Effector memory CD8-positive, alpha-beta T cell (primary cell): ENCODE data around the gene PRRG2.

Source experiments
- ATAC-seq: fragments of 150-1000 bp; cut with Tn5 transposase; replicated peaks from 2 replicates; pipeline ENCODE4 v1.10.0; 2021; ENCODE audit warnings: mild to moderate bottlenecking, moderate library complexity
- DNase-seq, 3 experiments: peaks; one replicate each; pipeline ENCODE4 v3.0.0; 2021
- H3K27ac Mint-ChIP-seq, 2 donors: one replicate each; pipeline ENCODE4 v1.8.0; 2022; ENCODE audit warnings: mild to moderate bottlenecking in 2 of 2, mixed read lengths in 2 of 2, moderate library complexity in 2 of 2
- H3K27me3 Mint-ChIP-seq, 2 donors: one replicate each; pipeline ENCODE4 v1.8.0; 2022; ENCODE audit warnings: mixed read lengths in 2 of 2
- H3K36me3 Mint-ChIP-seq: one replicate; pipeline ENCODE4 v1.8.0; 2022; ENCODE audit warnings: mild to moderate bottlenecking, moderate library complexity, mixed read lengths; ENCODE audit not compliant: insufficient read depth
- H3K4me1 Mint-ChIP-seq, 2 donors: one replicate each; pipeline ENCODE4 v1.8.0; 2022; ENCODE audit warnings: low read depth in 2 of 2, mixed read lengths in 2 of 2
- H3K4me3 Mint-ChIP-seq, 2 donors: one replicate each; pipeline ENCODE4 v1.8.0; 2022; ENCODE audit warnings: mild to moderate bottlenecking in 2 of 2, mixed read lengths in 2 of 2, moderate library complexity in 2 of 2
- H3K9me3 Mint-ChIP-seq, 2 donors: one replicate each; pipeline ENCODE4 v1.8.0; 2022; ENCODE audit warnings: mixed read lengths in 2 of 2

PRRG2 gene

DNA sequence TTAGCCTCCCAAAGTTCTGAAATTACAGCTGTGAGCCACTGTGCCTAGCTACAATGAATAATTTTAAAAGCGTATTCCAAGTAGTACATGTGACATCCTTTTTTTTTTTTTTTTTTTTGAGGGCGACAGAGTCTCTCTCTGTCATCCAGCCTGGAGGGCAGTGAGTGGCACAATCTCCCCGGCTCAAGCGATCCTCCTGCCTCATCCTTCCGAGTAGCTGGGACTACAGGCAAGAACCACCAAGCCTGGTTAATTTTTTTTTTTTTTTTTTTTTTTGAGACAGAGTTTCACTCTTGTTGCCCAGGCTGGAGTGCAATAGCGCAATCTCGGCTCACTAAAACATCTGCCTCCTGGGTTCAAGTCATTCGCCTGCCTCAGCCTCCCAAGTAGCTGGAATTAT lies 6.1 kb downstream of the PRRG2 start:
- DNase-seq = no peak

DNA sequence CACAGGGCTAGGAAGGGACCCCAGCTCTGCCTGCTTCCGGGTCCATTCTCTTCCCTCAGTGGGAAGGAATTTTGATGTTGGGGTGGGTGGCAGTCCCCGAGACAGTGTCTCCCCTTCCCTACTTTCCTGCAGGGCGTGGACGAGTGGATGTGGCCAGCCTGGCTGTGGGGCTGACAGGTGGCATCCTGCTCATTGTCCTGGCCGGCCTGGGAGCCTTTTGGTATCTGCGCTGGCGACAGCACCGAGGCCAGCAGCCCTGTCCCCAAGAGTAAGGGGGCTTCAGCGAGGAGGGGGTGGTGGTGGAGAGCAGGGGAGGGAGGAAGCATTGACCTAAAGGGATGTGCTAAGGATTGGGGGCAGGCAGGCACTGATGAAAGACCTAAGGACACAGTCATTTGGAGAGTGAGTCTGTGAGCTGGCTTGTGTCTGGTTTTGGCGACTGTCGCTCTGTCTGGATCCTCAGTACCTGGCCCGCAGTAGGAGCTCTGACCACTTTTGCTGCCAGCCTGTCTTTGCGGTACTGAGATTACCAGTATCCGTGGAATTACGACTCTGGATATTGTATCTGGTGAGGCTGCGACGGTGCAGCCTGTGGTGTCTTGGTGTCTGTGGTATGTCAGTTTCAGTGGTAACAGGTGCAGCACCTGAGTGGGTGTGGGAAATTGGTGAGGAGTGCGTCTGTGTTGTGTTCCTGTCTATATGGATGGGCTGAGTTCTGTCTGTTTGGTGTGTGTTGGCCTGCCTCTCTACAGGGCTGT lies 7.4 kb downstream of the PRRG2 start:
- Mint-ChIP-seq H3K27me3 (no peaks in the 10 kb centered on the region), H3K9me3 (no peaks in the 10 kb centered on the region), H3K4me1 (peaks cover 23 to 27% of the 10 kb centered on the region in 2 donors), H3K36me3 (peaks cover 22% of the 10 kb centered on the region), H3K27ac (peak overlapping the region; percentile 5 to 24), H3K4me3 (no peak overlapping the region)
- DNase-seq = peak in 1 of 3 experiments; percentile 19
- ATAC-seq = peak; percentile 5

More for the DNA sequence above, 6.1 kb downstream of the PRRG2 start:
- Mint-ChIP-seq H3K27ac (no peak overlapping the region), H3K27me3 (no peaks in the 10 kb centered on the region), H3K4me3 (no peak overlapping the region), H3K9me3 (no peaks in the 10 kb centered on the region), H3K4me1 (peaks cover 10 to 14% of the 10 kb centered on the region in 2 donors), H3K36me3 (peaks cover 10% of the 10 kb centered on the region)
- no peak for ATAC-seq

DNA sequence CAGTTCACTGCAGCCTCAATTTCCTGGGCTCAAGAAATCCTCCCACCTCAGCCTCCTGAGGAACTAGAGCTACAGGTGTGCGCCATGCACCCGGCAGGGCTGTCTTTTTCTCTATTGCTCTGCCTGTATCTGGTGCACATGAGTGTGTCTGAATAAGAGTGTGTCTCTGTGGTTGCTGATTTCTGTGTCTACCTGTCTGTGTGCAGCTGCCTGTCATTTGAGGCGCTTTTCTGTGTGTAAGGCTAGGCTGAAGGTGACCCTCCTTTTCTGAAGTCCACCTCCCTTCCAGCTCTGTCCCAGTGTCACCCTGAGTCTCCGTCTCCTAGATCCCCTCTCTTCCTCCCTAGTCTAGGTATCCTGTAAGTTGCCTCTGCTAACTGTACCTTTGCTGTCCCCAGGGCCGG lies 8.4 kb downstream of the PRRG2 start:
- ATAC-seq = no peak
- peaks cover 29% of the 10 kb centered on the region for H3K36me3 Mint-ChIP-seq
- no peak overlapping the region for H3K4me3 Mint-ChIP-seq
- peak overlapping the region; percentile 5 to 87 for H3K27ac Mint-ChIP-seq
- peaks cover 33 to 34% of the 10 kb centered on the region in 2 donors for H3K4me1 Mint-ChIP-seq
- no peak for DNase-seq
- no peaks in the 10 kb centered on the region for H3K9me3 Mint-ChIP-seq
- H3K27me3 Mint-ChIP-seq = no peaks in the 10 kb centered on the region

DNA sequence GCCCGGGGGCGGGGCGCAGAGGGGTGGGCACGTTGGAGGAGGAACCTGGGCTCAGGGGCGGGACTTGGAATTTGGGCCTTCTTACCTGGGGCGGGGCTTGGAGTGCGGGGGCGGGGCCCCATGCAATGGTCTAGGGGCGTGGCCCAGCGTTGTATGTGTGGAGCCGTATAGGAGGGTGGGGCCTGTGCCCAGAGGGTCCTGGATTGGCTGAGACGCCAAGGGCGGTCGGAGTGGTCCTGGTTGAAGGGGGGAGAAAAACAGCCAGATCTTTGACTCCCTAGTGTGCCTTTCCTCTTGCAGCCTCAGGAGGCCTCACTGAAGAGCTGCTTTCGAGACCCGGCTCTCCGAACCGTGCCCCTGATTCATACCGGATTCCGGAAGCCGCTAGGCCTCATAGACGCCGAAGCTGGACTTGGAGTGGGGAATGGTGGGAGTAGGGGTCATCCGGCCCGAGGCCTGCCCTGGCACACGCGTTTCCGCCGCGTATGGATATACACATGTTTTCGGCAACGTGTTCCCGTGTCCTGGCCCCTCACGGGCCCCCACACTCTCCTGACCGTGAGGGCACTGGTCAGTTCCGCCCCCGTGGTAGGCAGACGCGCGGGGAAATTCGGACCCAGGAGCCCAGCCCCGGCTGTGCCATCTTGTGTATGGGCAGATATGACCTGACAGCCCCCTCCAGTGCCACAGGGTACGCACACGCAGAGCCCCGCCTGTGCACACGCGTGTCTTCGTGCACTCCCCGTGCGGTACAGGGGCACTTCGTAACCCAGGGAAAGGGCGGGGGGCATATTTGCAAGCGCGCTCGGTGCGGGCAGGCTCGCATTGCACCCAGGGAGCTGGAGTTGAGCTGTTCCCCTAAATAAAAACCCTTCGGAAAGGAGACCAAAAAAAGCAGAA lies 9.2 kb downstream of the PRRG2 start:
- Mint-ChIP-seq H3K27me3 (no peaks in the 10 kb centered on the region), H3K4me3 (peak overlapping the region; percentile 79 to 89), H3K9me3 (no peaks in the 10 kb centered on the region), H3K4me1 (peaks cover 34 to 36% of the 10 kb centered on the region in 2 donors), H3K27ac (peak overlapping the region; percentile 2 to 87), H3K36me3 (peaks cover 33% of the 10 kb centered on the region)
- ATAC-seq = peak; percentile 77
- DNase-seq = peak; percentile 91 to 94 (median 94)

DNA sequence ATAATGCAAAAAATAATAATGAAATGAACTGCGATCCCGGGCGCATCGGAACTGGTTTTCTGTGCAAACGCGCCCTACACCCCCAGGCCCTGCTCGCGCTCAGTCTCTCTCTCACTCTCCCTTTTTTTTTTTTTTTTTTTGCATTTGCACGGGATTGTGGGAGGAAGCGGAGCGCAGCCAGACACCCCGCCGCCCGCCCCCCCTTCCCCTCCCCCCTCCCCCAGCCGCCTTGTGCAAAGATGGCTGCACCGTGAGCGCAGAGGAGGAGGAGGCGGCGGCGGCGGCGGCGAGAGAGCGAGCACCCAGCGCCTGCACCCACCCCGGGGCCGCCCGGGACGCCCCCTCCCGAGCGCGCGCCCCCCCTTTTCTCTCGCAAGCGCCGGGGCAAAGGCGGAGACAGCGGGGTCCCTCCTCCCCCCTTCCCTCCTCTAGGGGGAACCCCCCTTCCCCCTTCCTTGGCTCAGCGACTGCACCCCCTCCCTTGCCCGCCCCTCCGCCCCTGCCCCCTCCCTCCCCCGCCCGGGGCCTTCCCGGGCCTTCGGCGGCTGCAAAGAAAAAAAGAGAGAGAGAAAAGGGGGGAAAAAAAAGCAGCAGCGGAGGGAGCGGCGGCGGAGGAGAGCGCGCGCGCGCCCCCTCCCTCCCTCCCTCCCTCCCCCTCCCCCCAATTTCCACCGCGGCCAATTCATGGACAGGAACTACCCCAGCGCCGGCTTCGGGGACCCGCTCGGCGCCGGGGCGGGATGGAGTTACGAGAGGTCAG lies 10.0 kb downstream of the PRRG2 start, which contains the start of gene PRR12:
Gene PRR12, plus strand, starts transcription at position 212 of the 760 bp plus-strand sequence. Its CDS starts 473 bp downstream, at position 685.
- no peaks in the 10 kb centered on the region for H3K9me3 Mint-ChIP-seq
- peaks cover 34 to 36% of the 10 kb centered on the region in 2 donors for H3K4me1 Mint-ChIP-seq
- peak; percentile 23 for ATAC-seq
- no peaks in the 10 kb centered on the region for H3K27me3 Mint-ChIP-seq
- H3K27ac Mint-ChIP-seq = peak within 1 kb of the TSS; percentile 2 to 87
- DNase-seq = peak; percentile 55 to 63 (median 62)
- H3K36me3 Mint-ChIP-seq = peaks cover 36% of the 10 kb centered on the region
- peak within 1 kb of the TSS; percentile 79 to 89 for H3K4me3 Mint-ChIP-seq

DNA sequence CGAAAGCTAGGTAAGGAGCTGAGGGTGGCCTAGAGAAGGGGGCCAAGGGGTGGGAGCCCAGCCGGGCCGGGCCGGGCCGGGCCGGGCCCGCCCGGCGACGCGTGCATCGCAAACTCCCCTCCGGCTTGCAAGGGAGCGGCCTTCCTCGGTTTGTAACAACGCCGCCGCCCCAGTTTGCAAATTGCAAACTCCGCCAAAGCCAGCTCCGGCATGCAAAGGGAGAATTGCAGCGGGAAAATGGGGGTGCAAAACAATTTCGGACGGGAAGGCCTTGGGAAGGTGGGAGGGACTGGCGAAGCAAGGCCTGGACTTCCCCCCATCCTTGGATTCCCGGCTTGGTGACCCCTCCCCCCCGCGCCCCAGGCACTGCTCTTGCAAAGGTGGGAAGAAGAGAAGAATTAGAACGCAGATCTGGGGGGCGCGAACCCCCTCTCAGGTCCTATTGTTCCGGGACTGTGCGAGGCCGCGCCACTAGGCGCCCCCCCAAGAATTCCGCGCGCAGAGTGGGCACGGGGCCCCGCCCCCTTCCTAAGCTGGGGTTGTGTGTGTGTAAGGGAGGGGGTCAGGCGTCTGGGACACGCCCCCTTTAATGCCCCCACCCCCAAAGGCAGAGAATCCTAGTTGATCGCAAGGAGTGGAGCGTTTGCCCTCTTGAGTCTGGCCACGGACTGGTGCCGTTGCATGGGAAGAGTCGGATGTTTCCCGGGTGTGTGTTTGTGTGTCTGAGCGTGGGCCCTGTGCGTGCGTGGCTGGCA lies 10.8 kb downstream of the PRRG2 start:
- Mint-ChIP-seq H3K27me3 (no peaks in the 10 kb centered on the region), H3K9me3 (no peaks in the 10 kb centered on the region), H3K36me3 (peaks cover 37% of the 10 kb centered on the region), H3K4me3 (peak overlapping the region; percentile 79 to 89), H3K27ac (peak overlapping the region in 1 of 2 donors; percentile 78), H3K4me1 (peaks cover 34 to 36% of the 10 kb centered on the region in 2 donors)
- DNase-seq = peak in 1 of 3 experiments; percentile 19
- no peak for ATAC-seq

DNA sequence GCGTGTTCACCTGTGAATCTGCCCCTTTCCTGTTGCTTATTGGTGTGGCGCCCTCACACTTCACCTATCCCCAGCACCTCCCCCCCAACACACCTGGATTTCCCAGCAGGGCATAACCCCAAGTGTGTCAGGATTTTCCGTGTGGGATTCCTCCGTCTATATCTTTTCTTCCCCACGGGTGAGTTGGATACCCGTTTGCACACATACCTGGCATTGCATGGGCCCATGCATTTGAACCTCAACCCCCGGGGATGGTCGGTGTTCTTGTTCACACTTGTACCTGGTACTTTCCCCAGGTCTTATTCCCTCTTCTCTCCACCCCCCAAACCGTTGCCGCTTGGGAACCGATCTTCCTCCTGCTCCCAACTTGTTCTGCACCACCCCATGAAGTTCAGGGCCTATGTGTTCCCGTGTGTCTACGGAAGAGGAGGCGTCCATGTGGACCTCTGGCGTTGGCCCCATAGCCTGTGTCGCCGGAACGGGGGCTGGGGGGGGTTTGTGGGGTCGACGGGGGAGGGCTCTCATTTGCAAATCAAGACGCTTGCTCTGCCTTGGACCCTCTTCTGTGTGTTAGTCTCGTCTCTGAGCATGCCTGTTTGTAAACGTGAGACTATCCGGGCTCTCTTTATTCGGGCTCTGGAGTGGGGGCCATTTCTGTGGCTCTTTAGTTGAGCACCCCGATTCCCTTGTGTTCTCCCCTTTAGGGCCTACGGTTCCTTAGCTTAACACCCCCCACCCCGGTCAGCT lies 11.5 kb downstream of the PRRG2 start:
- H3K4me3 Mint-ChIP-seq = peak overlapping the region; percentile 79 to 89
- H3K36me3 Mint-ChIP-seq = peaks cover 41% of the 10 kb centered on the region
- DNase-seq = peak in 1 of 3 experiments; percentile 16
- peak overlapping the region; percentile 45 to 78 for H3K27ac Mint-ChIP-seq
- no peaks in the 10 kb centered on the region for H3K27me3 Mint-ChIP-seq
- peaks cover 34 to 36% of the 10 kb centered on the region in 2 donors for H3K4me1 Mint-ChIP-seq
- no peak for ATAC-seq
- H3K9me3 Mint-ChIP-seq = no peaks in the 10 kb centered on the region

DNA sequence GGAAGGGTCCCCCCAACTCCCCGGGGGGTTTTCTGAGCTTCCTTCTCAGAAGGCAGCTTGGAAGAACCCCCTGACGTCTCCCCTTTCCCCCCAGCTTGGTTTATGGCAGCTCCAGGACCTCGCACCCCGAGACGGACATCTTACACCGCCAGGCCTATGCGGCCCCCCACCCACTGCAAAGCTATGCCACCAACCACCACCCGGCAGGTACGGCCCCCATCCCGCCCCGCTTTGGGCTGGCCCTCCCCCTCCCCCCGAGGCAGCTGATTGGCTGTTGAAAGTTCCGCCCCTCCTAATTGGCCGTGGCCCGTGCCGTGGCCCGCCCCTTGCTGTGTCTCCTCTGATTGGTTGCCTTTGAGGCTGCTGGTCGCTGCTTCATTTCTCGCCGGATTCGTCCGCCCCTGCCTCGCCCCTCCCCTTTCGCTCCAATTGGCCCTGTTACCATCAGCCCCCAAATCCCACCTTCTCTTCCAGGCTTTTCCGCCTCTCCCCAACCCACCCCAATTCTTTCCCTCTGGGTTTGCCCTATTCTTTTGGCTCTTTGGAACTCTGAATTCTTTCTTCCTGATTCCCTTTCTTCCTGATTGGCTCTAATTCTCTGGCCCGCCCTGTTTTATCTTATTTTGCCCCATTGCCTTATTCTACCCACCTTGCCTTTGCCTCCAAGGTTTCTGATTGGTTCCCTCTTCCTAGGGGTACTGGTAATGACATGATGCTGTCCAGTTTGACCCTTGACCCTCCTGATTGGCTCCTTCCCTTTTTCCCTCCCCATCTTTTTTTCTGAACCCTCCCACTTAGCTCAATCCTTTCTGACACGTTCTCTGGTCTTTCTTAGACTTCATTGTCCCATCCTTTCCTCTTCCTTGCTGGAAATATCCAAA lies 12.4 kb downstream of the PRRG2 start:
- DNase-seq = peak; percentile 84 to 85 (median 84)
- ATAC-seq = peak; percentile 44
- Mint-ChIP-seq H3K4me3 (peak overlapping the region; percentile 79 to 89), H3K36me3 (peaks cover 44% of the 10 kb centered on the region), H3K9me3 (no peaks in the 10 kb centered on the region), H3K4me1 (peaks cover 34 to 36% of the 10 kb centered on the region in 2 donors), H3K27ac (peak overlapping the region; percentile 78 to 92), H3K27me3 (no peaks in the 10 kb centered on the region)

DNA sequence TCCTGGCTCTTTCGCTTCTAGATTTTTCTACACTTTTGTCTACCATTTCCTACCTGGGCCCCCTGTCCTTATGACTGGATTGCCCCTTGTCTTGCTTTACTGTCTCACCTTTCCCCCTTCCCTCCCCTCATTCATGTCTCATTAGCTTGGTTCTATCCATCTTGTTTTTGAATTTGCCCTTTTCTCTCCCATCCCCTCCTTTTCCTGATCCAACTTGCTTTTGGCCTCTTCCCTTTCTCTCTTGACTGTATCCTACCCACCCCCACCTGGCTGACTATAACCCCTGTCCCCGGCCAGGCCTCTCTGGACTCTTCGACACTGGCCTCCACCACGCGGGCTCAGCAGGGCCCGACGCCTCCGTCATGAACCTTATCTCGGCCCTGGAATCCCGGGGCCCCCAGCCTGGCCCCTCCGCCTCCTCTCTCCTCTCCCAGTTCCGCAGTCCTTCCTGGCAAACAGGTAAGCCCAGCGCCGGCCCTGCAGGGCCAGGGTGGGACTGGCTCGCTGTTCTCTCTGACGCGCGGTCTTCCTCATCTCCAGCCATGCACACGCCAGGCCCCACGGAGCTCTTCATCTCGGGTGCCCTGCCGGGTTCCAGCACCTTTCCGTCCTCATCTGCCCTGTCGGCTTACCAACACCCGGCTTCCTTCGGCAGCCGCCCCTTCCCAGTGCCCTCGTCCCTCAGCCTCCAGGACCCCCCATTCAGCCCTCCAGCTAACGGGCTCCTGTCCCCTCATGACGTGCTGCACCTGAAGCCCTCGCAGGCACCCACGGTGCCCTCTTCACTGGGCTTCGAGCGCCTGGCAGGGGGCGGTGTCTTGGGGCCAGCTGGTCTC lies 13.3 kb downstream of the PRRG2 start:
- no peak for DNase-seq
- peaks cover 44% of the 10 kb centered on the region for H3K36me3 Mint-ChIP-seq
- H3K4me1 Mint-ChIP-seq = peaks cover 32 to 33% of the 10 kb centered on the region in 2 donors
- no peak for ATAC-seq
- H3K27ac Mint-ChIP-seq = peak overlapping the region; percentile 78 to 92
- H3K4me3 Mint-ChIP-seq = peak overlapping the region; percentile 79 to 89
- H3K27me3 Mint-ChIP-seq = no peaks in the 10 kb centered on the region
- no peaks in the 10 kb centered on the region for H3K9me3 Mint-ChIP-seq

DNA sequence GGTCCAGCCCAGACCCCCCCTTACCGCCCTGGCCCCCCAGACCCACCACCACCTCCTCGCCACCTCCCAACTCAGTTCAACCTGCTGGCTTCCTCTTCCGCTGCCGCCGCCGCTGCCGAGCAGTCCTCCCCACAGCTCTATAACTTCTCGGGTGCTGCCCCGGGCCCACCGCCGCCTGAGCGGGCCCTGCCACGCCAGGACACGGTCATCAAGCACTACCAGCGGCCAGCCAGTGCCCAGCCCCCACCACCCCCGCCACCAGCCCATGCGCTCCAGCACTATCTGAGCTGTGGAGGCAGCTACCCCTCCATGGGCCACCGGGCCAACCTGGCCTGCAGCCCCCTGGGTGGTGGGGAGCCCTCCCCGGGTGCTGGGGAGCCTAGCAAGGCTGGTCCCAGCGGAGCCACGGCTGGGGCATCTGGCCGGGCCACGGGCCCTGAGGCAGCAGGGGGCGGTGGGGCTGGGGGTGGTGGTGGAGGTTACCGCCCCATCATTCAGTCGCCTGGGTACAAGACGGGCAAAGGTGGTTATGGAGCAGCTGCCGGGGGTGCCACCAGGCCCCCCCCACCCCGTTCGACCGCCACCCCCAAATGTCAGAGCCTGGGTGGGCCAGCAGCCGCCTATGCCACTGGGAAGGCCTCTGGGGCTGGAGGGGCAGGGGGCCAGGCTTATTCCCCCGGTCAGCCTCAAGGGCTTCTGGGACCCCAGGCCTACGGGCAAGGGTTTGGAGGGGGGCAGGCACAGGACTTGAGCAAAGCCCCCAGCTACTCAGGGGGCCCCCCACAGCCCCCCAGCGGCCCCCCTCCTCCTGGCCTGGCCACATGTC lies 14.1 kb downstream of the PRRG2 start:
- Mint-ChIP-seq H3K4me3 (no peak overlapping the region), H3K9me3 (no peaks in the 10 kb centered on the region), H3K27ac (no peak overlapping the region), H3K27me3 (no peaks in the 10 kb centered on the region), H3K36me3 (peaks cover 41% of the 10 kb centered on the region), H3K4me1 (peaks cover 31 to 36% of the 10 kb centered on the region in 2 donors)
- ATAC-seq (no peak), DNase-seq (no peak)
